HG03469 (cell line): ENCODE measurements around the gene ERV3-1.
"Not testable (repeated sequence)": the region's sequence is repeated elsewhere in the genome, so short reads cannot be mapped to it uniquely, and the experiment has no call there.

Experiments used
- ATAC-seq: cut with Tn5 transposase; IDR thresholded peaks from one replicate; pipeline ENCODE4 v1.9.1; 2021; ENCODE audit warnings: mild to moderate bottlenecking, moderate library complexity, moderate number of reproducible peaks; ENCODE audit not compliant: unreplicated experiment

ERV3-1 gene

GRCh38 chr7:64945503-64946175, 60.8 kb downstream of the ERV3-1 start:
- no peak for ATAC-seq

GRCh38 chr7:64944667-64945502, 61.6 kb downstream of the ERV3-1 start:
- ATAC-seq: not testable (repeated sequence)
